Measurements from ENCODE around the gene ARHGEF28.

Gene ARHGEF28, protein sequence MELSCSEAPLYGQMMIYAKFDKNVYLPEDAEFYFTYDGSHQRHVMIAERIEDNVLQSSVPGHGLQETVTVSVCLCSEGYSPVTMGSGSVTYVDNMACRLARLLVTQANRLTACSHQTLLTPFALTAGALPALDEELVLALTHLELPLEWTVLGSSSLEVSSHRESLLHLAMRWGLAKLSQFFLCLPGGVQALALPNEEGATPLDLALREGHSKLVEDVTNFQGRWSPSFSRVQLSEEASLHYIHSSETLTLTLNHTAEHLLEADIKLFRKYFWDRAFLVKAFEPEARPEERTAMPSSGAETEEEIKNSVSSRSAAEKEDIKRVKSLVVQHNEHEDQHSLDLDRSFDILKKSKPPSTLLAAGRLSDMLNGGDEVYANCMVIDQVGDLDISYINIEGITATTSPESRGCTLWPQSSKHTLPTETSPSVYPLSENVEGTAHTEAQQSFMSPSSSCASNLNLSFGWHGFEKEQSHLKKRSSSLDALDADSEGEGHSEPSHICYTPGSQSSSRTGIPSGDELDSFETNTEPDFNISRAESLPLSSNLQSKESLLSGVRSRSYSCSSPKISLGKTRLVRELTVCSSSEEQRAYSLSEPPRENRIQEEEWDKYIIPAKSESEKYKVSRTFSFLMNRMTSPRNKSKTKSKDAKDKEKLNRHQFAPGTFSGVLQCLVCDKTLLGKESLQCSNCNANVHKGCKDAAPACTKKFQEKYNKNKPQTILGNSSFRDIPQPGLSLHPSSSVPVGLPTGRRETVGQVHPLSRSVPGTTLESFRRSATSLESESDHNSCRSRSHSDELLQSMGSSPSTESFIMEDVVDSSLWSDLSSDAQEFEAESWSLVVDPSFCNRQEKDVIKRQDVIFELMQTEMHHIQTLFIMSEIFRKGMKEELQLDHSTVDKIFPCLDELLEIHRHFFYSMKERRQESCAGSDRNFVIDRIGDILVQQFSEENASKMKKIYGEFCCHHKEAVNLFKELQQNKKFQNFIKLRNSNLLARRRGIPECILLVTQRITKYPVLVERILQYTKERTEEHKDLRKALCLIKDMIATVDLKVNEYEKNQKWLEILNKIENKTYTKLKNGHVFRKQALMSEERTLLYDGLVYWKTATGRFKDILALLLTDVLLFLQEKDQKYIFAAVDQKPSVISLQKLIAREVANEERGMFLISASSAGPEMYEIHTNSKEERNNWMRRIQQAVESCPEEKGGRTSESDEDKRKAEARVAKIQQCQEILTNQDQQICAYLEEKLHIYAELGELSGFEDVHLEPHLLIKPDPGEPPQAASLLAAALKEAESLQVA (N-terminal part only)

DNA sequence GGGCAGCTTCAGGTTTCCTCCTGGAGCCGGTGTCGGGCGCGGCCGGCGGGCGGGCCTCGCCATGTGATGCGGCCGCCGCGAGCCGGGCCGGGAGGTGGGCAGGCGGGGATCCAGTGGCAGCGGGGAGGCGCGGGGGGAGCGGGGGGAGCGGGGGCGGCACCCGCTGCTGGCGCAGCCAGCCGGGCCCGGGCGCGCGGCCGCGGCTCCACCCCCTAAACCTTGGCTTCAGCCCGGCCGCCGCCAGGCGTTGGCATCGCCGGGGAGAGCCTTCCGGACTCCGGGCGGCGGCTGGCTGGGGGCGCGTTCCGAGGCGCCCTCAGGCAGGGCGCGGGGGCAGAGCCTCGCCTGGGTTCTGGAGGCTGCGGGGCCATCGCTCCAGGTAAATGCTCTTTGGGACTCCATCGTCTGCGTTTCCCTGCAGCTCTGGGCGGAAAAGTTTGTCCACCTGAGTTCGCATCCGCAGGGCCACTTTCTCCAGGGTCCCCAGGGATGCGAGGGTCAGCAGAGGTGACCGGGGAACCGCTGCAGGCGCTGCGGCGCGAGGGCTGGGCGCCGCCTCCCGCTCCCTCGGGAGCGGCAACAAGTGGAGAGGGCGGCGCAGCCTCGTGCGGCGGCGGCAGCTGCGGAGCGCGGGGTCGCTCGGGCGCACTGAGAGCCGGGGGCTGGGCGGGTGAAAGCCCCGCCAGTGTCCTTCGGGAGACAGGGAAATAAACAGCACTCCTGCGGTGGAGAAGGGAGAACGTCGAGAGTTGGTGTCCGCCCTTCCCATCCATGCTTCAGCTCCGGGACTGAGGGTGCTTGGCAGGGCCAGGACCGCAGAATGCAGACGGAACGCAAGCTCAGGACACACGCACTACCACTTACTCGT, at the start of gene ARHGEF28:
Gene ARHGEF28, plus strand, starts transcription at position 253 of the 868 bp plus-strand sequence. CDS start 58,656 bp downstream, outside the sequence.
- TF ChIP-seq JUND (IDR thresholded peaks at IDR 0.05; ENCODE audit: low read depth) = no peak
- in situ Hi-C loops (cut with HindIII; ENCODE audit: low pct_unique_long_range_greater_than_20kb, low sequenced_read_pairs) = no loop called here
- DNase-seq (ENCODE audit: low read depth in 1 of 2, low spot score in 1 of 2) = peak; percentile 86 to 87

DNA sequence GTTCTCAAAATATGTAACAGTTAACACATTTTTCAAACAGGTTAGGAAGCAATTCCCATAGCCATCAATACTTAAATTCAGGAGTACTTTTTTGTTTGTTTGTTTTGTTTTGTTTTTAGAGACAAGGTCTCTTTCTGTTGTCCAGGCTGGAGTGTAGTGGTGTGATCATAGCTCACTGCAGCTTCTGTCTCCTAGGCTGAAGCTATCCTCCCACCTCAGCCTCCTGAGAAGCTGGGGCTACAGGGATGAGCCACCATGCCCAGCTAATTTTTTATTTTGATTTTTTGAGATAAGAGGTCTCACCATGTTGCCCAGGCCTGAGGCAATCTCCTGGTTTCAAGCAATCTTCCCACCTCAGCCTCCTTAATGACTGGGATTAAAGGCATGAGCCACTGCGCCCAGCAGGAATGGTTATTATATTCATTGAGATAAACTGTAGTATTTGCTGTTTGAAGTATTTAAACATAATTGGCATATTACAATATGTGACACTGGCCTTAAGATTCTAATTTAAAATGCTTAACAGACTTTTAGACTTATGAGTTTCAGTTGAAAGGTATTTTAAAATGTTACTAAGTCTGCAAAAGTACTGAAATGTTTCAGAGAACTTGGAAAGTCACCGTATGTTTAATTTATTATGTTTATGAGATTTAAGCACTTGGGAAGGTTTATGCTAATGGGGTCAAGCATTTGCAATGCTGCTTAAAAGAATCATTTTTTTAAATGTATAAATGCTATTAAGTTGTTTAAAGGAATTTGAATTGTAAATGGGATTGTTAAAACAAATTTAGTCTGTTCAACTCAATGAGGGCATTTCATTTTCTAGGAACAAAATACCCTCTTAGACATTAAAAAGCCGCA, 43.5 kb upstream of the ARHGEF28 start:
- in situ Hi-C loops (cut with HindIII; ENCODE audit: low pct_unique_long_range_greater_than_20kb, low sequenced_read_pairs) = no loop called here
- no peak for TF ChIP-seq JUND (IDR thresholded peaks at IDR 0.05; ENCODE audit: low read depth)
- DNase-seq (ENCODE audit: low read depth in 1 of 2, low spot score in 1 of 2) = no peak

DNA sequence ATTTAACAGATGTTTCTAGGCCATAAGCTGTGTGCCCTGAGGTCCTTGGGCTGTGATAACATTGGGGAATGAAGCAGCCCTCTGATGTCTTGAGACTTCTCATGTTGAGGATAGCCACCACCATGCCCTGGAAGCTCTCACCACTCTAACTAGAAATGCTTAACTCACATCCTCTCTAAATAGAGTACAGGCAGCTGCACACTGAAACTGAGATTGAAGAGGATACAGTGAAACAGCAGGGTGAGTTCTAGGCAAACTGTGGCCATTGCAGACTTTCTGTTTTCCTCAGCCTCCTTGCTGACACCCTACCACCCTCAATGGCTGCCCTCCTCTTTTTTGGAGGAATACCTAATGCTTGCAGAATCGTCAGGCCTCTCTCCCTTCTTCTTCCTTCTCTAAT, 38.1 kb upstream of the ARHGEF28 start:
- in situ Hi-C loops (cut with HindIII; ENCODE audit: low pct_unique_long_range_greater_than_20kb, low sequenced_read_pairs) = no loop called here
- no peak for TF ChIP-seq JUND (IDR thresholded peaks at IDR 0.05; ENCODE audit: low read depth)
- no peak for DNase-seq (ENCODE audit: low read depth in 1 of 2, low spot score in 1 of 2)

DNA sequence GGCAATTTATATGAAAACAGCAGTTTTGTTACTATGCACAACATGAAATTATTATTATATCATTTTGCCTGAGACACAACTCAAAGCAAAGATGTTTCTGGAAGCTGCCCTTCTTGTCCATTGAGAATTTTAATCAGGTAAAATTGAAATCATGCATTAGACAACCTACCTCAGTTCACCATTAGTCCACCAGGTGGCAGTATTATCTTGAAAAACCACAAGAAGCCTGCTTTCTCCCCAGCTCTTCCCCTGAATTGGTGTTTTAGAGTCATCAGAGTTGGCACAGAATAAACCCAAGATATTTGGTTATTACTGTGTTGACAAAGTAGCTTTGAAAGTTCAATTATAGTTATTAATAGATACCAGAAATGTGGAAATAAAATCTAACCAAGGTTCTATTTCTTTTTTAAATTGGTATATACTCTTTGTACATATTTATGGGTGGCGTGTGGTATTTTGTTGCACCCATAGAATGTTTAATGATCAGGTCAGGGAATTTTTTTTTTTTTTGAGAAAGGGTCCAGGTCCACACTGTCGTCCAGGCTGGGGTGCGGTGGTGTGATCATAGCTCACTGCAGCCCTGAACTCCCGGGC, 34.8 kb upstream of the ARHGEF28 start:
- in situ Hi-C loops (cut with HindIII; ENCODE audit: low pct_unique_long_range_greater_than_20kb, low sequenced_read_pairs) = no loop called here
- TF ChIP-seq JUND (IDR thresholded peaks at IDR 0.05; ENCODE audit: low read depth) = no peak
- peak; percentile 22 to 84 for DNase-seq (ENCODE audit: low read depth in 1 of 2, low spot score in 1 of 2)

DNA sequence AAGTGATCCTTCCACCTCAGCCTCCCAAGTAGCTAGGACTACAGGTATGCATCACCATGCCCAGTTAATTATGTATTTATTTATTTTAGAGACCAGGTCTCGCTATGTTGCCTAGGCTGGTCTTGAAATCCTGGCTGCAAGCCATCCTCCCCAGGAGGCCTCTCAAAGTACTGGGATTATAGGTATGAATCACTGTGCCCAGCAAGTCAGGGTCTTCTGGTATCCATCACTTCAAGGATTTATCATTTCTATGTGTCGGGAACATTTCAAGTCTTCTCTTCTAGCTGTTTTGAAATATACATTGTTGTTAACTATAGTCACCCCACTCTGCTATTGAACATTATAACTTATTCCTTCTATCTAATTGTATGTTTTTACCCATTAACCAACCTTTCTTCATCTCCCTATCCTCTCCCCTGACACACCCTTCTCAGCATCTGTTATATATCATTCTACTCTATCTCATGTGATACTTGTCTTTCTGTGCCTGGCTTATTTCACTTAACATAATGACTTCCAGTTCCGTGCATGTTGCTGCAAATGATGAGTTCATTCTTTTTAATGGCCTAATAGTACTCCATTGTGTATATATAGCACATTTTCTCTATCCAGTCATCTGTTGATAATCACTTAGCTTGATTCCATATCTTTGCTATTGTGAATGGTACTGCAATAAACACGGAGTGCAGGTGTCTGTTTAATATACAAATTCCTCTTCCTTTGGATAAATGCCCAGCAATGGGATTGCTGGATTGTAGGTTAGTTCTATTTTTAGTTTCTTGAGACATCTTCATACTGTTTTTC, 34.1 kb upstream of the ARHGEF28 start:
- no peak for TF ChIP-seq JUND (IDR thresholded peaks at IDR 0.05; ENCODE audit: low read depth)
- no peak for DNase-seq (ENCODE audit: low read depth in 1 of 2, low spot score in 1 of 2)
- in situ Hi-C loops (cut with HindIII; ENCODE audit: low pct_unique_long_range_greater_than_20kb, low sequenced_read_pairs) = no loop called here

DNA sequence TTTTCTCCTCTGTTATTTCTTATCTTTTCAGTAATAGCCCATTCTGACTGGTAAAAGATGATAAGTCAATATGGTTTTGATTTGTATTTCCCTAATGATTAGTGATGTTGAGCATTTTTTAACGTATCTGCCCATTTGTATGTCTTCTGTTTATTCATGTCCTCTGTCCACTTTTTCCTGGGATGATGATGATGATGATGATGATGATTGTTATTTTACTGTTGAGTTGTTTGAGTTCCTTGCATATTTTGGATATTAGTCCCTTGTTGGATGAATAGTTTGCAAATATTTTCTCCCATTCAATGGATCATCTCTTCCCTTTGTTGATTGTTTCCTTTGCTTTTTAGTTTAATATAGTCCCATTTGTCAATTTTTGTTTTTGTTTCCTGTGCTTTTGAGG, 33.4 kb upstream of the ARHGEF28 start:
- DNase-seq (ENCODE audit: low read depth in 1 of 2, low spot score in 1 of 2) = no peak
- no peak for TF ChIP-seq JUND (IDR thresholded peaks at IDR 0.05; ENCODE audit: low read depth)
- in situ Hi-C loops (cut with HindIII; ENCODE audit: low pct_unique_long_range_greater_than_20kb, low sequenced_read_pairs) = no loop called here

DNA sequence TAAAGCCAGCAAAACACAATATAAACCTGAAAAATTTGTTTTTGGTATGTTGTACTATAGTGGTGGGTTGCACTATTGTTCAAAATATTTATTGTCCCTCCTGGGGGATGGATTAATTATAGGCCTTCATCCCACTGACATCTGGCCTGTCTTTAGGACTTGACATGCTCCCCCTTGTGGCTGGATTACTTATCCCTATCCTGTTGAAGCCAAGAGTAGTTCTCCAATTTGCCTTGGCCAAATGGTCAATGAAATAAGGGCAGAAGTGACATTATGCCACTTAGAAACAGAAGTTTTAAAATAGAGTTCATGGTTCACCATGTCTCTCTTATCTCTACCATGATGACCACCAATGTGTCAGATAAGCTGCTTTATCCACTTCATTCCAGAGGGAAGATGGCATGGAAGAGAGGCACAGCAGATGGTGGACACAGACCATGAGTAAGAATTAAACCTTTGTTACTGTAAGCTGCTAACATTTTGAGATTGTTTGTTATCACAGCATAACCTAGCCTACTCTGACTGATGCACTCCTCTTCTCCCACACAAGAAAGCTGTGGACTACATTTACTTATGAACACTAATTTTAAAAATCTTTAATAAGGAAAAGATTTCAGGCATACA, 29.2 kb upstream of the ARHGEF28 start:
- in situ Hi-C loops (cut with HindIII; ENCODE audit: low pct_unique_long_range_greater_than_20kb, low sequenced_read_pairs) = no loop called here

DNA sequence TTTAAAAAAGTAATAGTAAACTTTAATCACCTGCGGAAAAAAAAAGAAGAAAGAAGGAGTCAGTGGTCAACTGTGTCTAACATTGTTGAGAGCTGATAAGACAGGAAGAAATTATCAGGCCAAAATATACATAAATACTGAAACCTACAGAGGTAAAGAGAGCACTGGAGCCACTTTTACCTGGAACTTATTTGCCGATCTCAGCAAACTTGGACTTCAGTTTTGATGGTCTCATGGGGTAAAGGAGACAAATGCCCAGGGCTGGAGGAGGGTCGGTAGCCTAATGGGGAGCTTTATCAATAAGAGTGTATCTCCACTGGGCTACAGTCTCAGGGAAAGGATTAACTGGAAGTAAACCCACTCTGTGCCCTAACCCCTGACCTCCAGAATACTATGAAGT, 26.6 kb upstream of the ARHGEF28 start:
- in situ Hi-C loops (cut with HindIII; ENCODE audit: low pct_unique_long_range_greater_than_20kb, low sequenced_read_pairs) = no loop called here
- no peak for DNase-seq (ENCODE audit: low read depth in 1 of 2, low spot score in 1 of 2)
- TF ChIP-seq JUND (IDR thresholded peaks at IDR 0.05; ENCODE audit: low read depth) = no peak

More for the DNA sequence above, 29.2 kb upstream of the ARHGEF28 start:
- peak in 1 of 2 experiments; percentile 68 for DNase-seq (ENCODE audit: low read depth in 1 of 2, low spot score in 1 of 2)
- TF ChIP-seq JUND (IDR thresholded peaks at IDR 0.05; ENCODE audit: low read depth) = no peak

DNA sequence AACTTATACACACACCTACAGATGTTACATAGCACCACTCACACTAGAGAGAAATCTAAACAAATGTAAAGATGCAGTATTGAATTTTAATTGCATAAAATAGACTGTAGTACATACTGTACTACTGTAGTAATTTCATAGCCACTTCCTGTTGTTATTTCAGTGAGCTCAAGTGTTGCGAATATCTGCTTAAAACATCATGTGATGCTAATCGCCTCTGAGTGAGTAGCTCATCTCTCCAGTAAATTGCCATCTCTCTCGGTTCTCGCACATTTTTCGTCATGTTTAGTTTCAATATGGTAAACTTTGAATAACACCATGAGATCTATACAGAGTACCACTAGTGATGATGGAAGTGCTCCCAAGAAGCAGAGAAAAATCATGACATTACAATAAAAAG, 22.0 kb upstream of the ARHGEF28 start:
- no peak for TF ChIP-seq JUND (IDR thresholded peaks at IDR 0.05; ENCODE audit: low read depth)
- in situ Hi-C loops (cut with HindIII; ENCODE audit: low pct_unique_long_range_greater_than_20kb, low sequenced_read_pairs) = no loop called here
- no peak for DNase-seq (ENCODE audit: low read depth in 1 of 2, low spot score in 1 of 2)
